RWPE1 (cell line): Measurements from ENCODE around the gene OR13H1.
"Not testable (repeated sequence)": the region's sequence is repeated elsewhere in the genome, so short reads cannot be mapped to it uniquely, and the experiment has no call there.

Source experiments
- CTCF ChIA-PET: fragments of 350-600 bp; sonication (Branson Sonifier 250); formaldehyde crosslinking; extraction: SDS; loops from one replicate; lab custom pipeline; 2021; lab: Yijun Ruan, JAX
- POLR2A ChIA-PET: fragments of 400-600 bp; formaldehyde crosslinking; extraction: SDS; loops from one replicate; lab custom pipeline; 2020; ENCODE audit warnings: antibody characterized with exemption; ENCODE audit not compliant: low non-redundant PET; lab: Yijun Ruan, JAX
- DNase-seq: peaks from one replicate; pipeline ENCODE4 v3.0.0; 2012; ENCODE audit warnings: low spot score
- H3K27ac ChIP-seq: fragments of 450-650 bp; 2 replicates; pipeline ENCODE4 v1.5.1; 2017
- CTCF ChIP-seq: fragments of 450-650 bp; conservative IDR thresholded peaks from 2 replicates; pipeline ENCODE4 v1.5.1; 2017; ENCODE audit warnings: low read depth, mild to moderate bottlenecking

OR13H1 gene

DNA sequence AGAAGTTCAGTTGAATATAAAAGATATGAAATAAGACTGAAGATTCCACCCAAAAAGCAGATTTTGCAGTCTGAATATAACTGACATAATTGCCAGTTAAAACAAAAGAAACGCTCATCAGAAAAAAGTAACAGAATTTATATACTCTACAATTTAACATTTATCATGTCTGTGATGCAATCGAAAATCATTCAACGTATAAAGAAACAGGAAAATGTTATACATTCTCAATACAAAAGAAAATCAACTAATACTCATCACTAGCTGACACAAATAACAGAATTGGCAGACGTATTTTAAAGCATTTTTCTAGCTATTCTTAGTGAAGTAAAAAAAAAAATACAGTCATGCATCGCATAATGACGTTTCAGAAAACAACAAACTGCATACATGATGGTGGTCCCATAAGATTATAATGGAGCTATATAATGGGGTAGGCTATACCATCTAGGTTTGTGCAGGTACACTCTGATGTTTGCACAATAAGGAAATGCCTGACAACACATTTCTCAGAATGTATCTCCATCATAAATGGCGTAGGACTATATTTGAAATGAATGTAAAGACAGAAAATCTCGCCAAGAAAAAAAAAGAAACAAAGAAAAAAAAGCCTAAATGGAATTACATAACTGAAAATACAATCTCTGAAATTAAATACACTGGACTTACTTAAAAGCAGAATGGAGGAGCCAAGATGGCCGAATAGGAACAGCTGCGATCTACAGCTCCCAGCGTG, 34.3 kb downstream of the OR13H1 start:
- ChIA-PET CTCF (no interaction called here), POLR2A (no interaction called here)
- no peak for TF ChIP-seq CTCF
- H3K27ac ChIP-seq = no peak overlapping the region
- no peak for DNase-seq

GRCh38 chrX:131578735-131579367, 35.0 kb downstream of the OR13H1 start:
- POLR2A ChIA-PET, H3K27ac ChIP-seq, DNase-seq, CTCF ChIA-PET: not testable (repeated sequence)

- CTCF ChIA-PET = no interaction called here
- no peak overlapping the region for H3K27ac ChIP-seq
Measured at GRCh38 chrX:131588995-131589394, 45.1 kb downstream of the OR13H1 start.

More at GRCh38 chrX:131588995-131589394, 45.1 kb downstream of the OR13H1 start:
- DNase-seq = no peak
- POLR2A ChIA-PET = no interaction called here
- TF ChIP-seq CTCF = no peak
